Stomach (tissue), 4 donors: ENCODE measurements around the gene INSIG1.

Experiments
- CTCF ChIP-seq, 7 experiments: fragments of 450-650 bp in 4 of 7; fragments of 200-600 bp in 3 of 7; sonication (generic) in 3 of 7; IDR thresholded peaks; one replicate each; pipeline ENCODE4 v1.5.1; 2016 to 2019; ENCODE audit warnings: antibody characterized with exemption in 7 of 7, control low read depth in 2 of 7, mild to moderate bottlenecking in 1 of 7
- POLR2A ChIP-seq, 4 donors: fragments of 450-650 bp; IDR thresholded peaks; one replicate each; pipeline ENCODE4 v1.6.1; 2016; ENCODE audit warnings: antibody characterized with exemption in 4 of 4, control low read depth in 2 of 4, mild to moderate bottlenecking in 1 of 4, moderate library complexity in 1 of 4

GRCh38 chr7:155356323-155357105, 58.8 kb downstream of the INSIG1 start:
- TF ChIP-seq CTCF (IDR thresholded peaks at IDR 0.05) (peak in 1 of 7 experiments; percentile 21), POLR2A (IDR thresholded peaks at IDR 0.05) (no peak)
